HG03025 (cell line): ENCODE data around the gene CTNNBIP1.

ENCODE experiments used
- ATAC-seq: cut with Tn5 transposase; IDR thresholded peaks from one replicate; pipeline ENCODE4 v1.9.1; 2021; ENCODE audit warnings: mild to moderate bottlenecking, moderate library complexity; ENCODE audit not compliant: unreplicated experiment, low FRiP score

CTNNBIP1 gene

GRCh38 chr1:9860887-9861286, 49.2 kb downstream of the CTNNBIP1 start:
- no peak for ATAC-seq

- ATAC-seq = no peak
These were observed 50.6 kb downstream of the CTNNBIP1 start for GRCh38 chr1:9859281-9860014.

GRCh38 chr1:9858293-9859035, 51.6 kb downstream of the CTNNBIP1 start:
- ATAC-seq = no peak

- ATAC-seq = no peak
These were observed 54.9 kb downstream of the CTNNBIP1 start for GRCh38 chr1:9855186-9855585.

- ATAC-seq = no peak
These were observed 56.8 kb downstream of the CTNNBIP1 start for GRCh38 chr1:9853249-9853595.

GRCh38 chr1:9852410-9853248, 57.4 kb downstream of the CTNNBIP1 start:
- ATAC-seq = no peak

- no peak for ATAC-seq
These were observed 58.1 kb downstream of the CTNNBIP1 start for GRCh38 chr1:9852004-9852403.

- no peak for ATAC-seq
These were observed 59.5 kb downstream of the CTNNBIP1 start for GRCh38 chr1:9850442-9851162.

GRCh38 chr1:9849691-9850441, 60.2 kb downstream of the CTNNBIP1 start:
- no peak for ATAC-seq

- ATAC-seq = no peak
These were observed 62.0 kb downstream of the CTNNBIP1 start for GRCh38 chr1:9848022-9848421.

GRCh38 chr1:9847269-9847668, 62.8 kb downstream of the CTNNBIP1 start:
- no peak for ATAC-seq

- no peak for ATAC-seq
These were observed 63.4 kb downstream of the CTNNBIP1 start for GRCh38 chr1:9846611-9847171.

GRCh38 chr1:9845914-9846313, 64.2 kb downstream of the CTNNBIP1 start:
- no peak for ATAC-seq

- ATAC-seq = no peak
These were observed 65.3 kb downstream of the CTNNBIP1 start for GRCh38 chr1:9844756-9845155.

GRCh38 chr1:9844106-9844505, 66.0 kb downstream of the CTNNBIP1 start:
- ATAC-seq = no peak

- no peak for ATAC-seq
These were observed 66.5 kb downstream of the CTNNBIP1 start for GRCh38 chr1:9843576-9843945.

GRCh38 chr1:9842781-9843575, 67.1 kb downstream of the CTNNBIP1 start:
- no peak for ATAC-seq

- no peak for ATAC-seq
These were observed 67.9 kb downstream of the CTNNBIP1 start for GRCh38 chr1:9842073-9842711.
